ENCODE data around the gene TSHZ3.

- TF ChIP-seq, protein P1, sequence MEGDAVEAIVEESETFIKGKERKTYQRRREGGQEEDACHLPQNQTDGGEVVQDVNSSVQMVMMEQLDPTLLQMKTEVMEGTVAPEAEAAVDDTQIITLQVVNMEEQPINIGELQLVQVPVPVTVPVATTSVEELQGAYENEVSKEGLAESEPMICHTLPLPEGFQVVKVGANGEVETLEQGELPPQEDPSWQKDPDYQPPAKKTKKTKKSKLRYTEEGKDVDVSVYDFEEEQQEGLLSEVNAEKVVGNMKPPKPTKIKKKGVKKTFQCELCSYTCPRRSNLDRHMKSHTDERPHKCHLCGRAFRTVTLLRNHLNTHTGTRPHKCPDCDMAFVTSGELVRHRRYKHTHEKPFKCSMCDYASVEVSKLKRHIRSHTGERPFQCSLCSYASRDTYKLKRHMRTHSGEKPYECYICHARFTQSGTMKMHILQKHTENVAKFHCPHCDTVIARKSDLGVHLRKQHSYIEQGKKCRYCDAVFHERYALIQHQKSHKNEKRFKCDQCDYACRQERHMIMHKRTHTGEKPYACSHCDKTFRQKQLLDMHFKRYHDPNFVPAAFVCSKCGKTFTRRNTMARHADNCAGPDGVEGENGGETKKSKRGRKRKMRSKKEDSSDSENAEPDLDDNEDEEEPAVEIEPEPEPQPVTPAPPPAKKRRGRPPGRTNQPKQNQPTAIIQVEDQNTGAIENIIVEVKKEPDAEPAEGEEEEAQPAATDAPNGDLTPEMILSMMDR (IDR thresholded peaks at IDR 0.05), result no peak
- TF ChIP-seq POLR2A (IDR thresholded peaks at IDR 0.05), result no peak
- no peak for TF ChIP-seq EP300 (IDR thresholded peaks at IDR 0.05)
- TF ChIP-seq POLR2AphosphoS5 (IDR thresholded peaks at IDR 0.05), result no peak
Measured at GRCh38 chr19:31258211-31259052, 90.8 kb downstream of the TSHZ3 start.

Data from suprapubic skin (tissue), 4 donors.